ENCODE data around the gene VPS18.

Gene VPS18

GRCh38 chr15:40944510-40945296, 50.5 kb downstream of the VPS18 start:
- no peak for TF ChIP-seq CTCF (IDR thresholded peaks at IDR 0.05; ENCODE audit: poor library complexity, severe bottlenecking)
- Histone ChIP-seq H3K27ac (ENCODE audit: poor library complexity, severe bottlenecking) (no peak overlapping the region), H3K36me3 (ENCODE audit: low read depth) (no peaks in the 10 kb centered on the region), H3K4me3 (ENCODE audit: severe bottlenecking) (no peak overlapping the region), H3K4me1 (ENCODE audit: insufficient read depth, poor library complexity, severe bottlenecking) (no peaks in the 10 kb centered on the region), H3K27me3 (ENCODE audit: insufficient read depth, poor library complexity, severe bottlenecking) (no peaks in the 10 kb centered on the region), H3K9me3 (ENCODE audit: severe bottlenecking) (no peaks in the 10 kb centered on the region)
- no peak for DNase-seq (ENCODE audit: low spot score)
- ATAC-seq (ENCODE audit: low read depth): no peak

GRCh38 chr15:40948706-40949473, 54.6 kb downstream of the VPS18 start:
- DNase-seq (ENCODE audit: low spot score): no peak
- Histone ChIP-seq H3K27ac (ENCODE audit: poor library complexity, severe bottlenecking) (no peak overlapping the region), H3K36me3 (ENCODE audit: low read depth) (peaks cover under 1% of the 10 kb centered on the region; the same call in 1 of the 2 replicates), H3K9me3 (ENCODE audit: severe bottlenecking) (no peaks in the 10 kb centered on the region), H3K4me1 (ENCODE audit: insufficient read depth, poor library complexity, severe bottlenecking) (peaks cover 7% of the 10 kb centered on the region), H3K4me3 (ENCODE audit: severe bottlenecking) (no peak overlapping the region), H3K27me3 (ENCODE audit: insufficient read depth, poor library complexity, severe bottlenecking) (no peaks in the 10 kb centered on the region)
- TF ChIP-seq CTCF (IDR thresholded peaks at IDR 0.05; ENCODE audit: poor library complexity, severe bottlenecking): no peak
- ATAC-seq (ENCODE audit: low read depth): no peak

GRCh38 chr15:40949756-40950207, 55.5 kb downstream of the VPS18 start:
- peaks cover 7% of the 10 kb centered on the region for H3K4me1 ChIP-seq (ENCODE audit: insufficient read depth, poor library complexity, severe bottlenecking)
- no peak overlapping the region for H3K27ac ChIP-seq (ENCODE audit: poor library complexity, severe bottlenecking)
- H3K36me3 ChIP-seq (ENCODE audit: low read depth): peaks cover 9% of the 10 kb centered on the region
- ATAC-seq (ENCODE audit: low read depth) (no peak), DNase-seq (ENCODE audit: low spot score) (no peak)
- no peak overlapping the region for H3K4me3 ChIP-seq (ENCODE audit: severe bottlenecking)
- H3K9me3 ChIP-seq (ENCODE audit: severe bottlenecking): no peaks in the 10 kb centered on the region
- no peaks in the 10 kb centered on the region for H3K27me3 ChIP-seq (ENCODE audit: insufficient read depth, poor library complexity, severe bottlenecking)
- no peak for TF ChIP-seq CTCF (IDR thresholded peaks at IDR 0.05; ENCODE audit: poor library complexity, severe bottlenecking)

GRCh38 chr15:40951764-40952163, 57.5 kb downstream of the VPS18 start:
- no peak for DNase-seq (ENCODE audit: low spot score)
- no peak for TF ChIP-seq CTCF (IDR thresholded peaks at IDR 0.05; ENCODE audit: poor library complexity, severe bottlenecking)
- H3K4me1 ChIP-seq (ENCODE audit: insufficient read depth, poor library complexity, severe bottlenecking): peaks cover 7% of the 10 kb centered on the region
- H3K27me3 ChIP-seq (ENCODE audit: insufficient read depth, poor library complexity, severe bottlenecking): no peaks in the 10 kb centered on the region
- H3K36me3 ChIP-seq (ENCODE audit: low read depth): peaks cover 29% of the 10 kb centered on the region
- H3K9me3 ChIP-seq (ENCODE audit: severe bottlenecking): no peaks in the 10 kb centered on the region
- H3K27ac ChIP-seq (ENCODE audit: poor library complexity, severe bottlenecking): no peak overlapping the region
- no peak overlapping the region for H3K4me3 ChIP-seq (ENCODE audit: severe bottlenecking)
- no peak for ATAC-seq (ENCODE audit: low read depth)

Data from RWPE2 (cell line).